ENCODE data around the gene PTPN22.

The PTPN22 gene

DNA sequence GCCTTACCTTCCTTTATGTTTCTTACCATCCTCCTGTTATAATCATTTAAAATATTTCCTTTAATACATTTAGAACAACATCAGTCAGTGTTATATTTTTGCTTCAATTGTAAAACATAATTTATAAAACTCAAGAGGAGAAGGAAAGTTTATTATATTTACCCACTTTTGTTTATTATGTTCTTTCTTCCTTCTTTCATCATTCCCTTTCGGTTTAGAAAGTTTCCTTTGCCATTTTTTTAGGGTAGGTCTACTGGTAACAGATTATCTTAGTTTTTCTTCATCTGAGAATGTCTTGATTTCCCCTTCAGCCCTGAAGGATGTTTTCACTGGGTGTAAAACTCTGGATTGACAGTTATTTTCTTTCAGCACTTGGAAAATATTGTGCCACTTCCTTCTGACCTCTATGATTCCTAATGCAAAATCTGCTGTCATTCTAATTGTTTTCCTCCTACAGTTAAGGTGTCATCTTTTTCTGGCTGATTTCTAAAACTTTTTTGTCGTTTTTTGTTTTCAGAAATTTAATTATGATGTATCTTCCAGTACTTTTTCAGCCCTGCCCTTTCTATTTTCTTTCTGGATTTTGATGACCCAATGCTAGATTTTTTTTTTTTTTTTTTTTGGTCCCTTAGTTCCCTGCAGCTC lies 25.0 kb downstream of the PTPN22 start:
- H3K9me3 ChIP-seq (ENCODE audit: control insufficient read depth, insufficient read depth, low read depth, low read length) = peaks cover 6% of the 10 kb centered on the region; the same call in 1 of the 2 replicates
- H3K4me3 ChIP-seq (ENCODE audit: low read depth, low read length) = no peak overlapping the region
- no peaks in the 10 kb centered on the region for H3K4me1 ChIP-seq (ENCODE audit: control insufficient read depth, insufficient read depth, low read length)
- H3K36me3 ChIP-seq (ENCODE audit: control insufficient read depth, insufficient read depth, low read length) = no peaks in the 10 kb centered on the region
- no peaks in the 10 kb centered on the region for H3K27me3 ChIP-seq (ENCODE audit: control insufficient read depth, insufficient read depth, low read length)
- H3K27ac ChIP-seq (ENCODE audit: low read depth, low read length) = no peak overlapping the region
- no peak overlapping the region for H3K9ac ChIP-seq (ENCODE audit: low read length)

DNA sequence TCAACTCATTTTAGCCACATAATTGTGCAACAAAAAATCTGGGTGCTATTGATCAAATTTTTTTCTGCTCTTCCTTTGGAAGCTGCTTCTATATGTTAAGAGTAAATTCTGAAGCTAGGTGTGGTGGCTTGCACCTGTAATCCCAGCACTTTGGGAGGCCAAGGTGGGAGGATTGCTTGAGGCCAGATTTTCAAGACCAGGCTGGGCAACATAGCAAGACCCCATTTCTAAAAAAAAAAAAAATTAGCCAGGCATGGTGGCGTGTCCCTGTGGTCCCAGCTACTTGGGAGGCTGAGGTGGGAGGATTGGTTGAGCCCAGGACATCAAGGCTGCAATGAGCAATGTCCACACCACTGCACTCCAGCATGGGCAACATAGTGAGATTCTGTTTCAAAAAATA lies 35.0 kb downstream of the PTPN22 start:
- no peaks in the 10 kb centered on the region for H3K9me3 ChIP-seq (ENCODE audit: control insufficient read depth, insufficient read depth, low read depth, low read length)
- H3K27me3 ChIP-seq (ENCODE audit: control insufficient read depth, insufficient read depth, low read length) = no peaks in the 10 kb centered on the region
- H3K4me3 ChIP-seq (ENCODE audit: low read depth, low read length) = no peak overlapping the region
- no peak overlapping the region for H3K27ac ChIP-seq (ENCODE audit: low read depth, low read length)
- no peak overlapping the region for H3K9ac ChIP-seq (ENCODE audit: low read length)
- no peaks in the 10 kb centered on the region for H3K36me3 ChIP-seq (ENCODE audit: control insufficient read depth, insufficient read depth, low read length)
- H3K4me1 ChIP-seq (ENCODE audit: control insufficient read depth, insufficient read depth, low read length) = no peaks in the 10 kb centered on the region

GRCh38 chr1:113835686-113836290 lies 35.7 kb downstream of the PTPN22 start:
- Histone ChIP-seq H3K9ac (ENCODE audit: low read length) (no peak overlapping the region), H3K4me3 (ENCODE audit: low read depth, low read length) (no peak overlapping the region), H3K9me3 (ENCODE audit: control insufficient read depth, insufficient read depth, low read depth, low read length) (no peaks in the 10 kb centered on the region), H3K4me1 (ENCODE audit: control insufficient read depth, insufficient read depth, low read length) (no peaks in the 10 kb centered on the region), H3K36me3 (ENCODE audit: control insufficient read depth, insufficient read depth, low read length) (no peaks in the 10 kb centered on the region), H3K27me3 (ENCODE audit: control insufficient read depth, insufficient read depth, low read length) (no peaks in the 10 kb centered on the region), H3K27ac (ENCODE audit: low read depth, low read length) (no peak overlapping the region)

DNA sequence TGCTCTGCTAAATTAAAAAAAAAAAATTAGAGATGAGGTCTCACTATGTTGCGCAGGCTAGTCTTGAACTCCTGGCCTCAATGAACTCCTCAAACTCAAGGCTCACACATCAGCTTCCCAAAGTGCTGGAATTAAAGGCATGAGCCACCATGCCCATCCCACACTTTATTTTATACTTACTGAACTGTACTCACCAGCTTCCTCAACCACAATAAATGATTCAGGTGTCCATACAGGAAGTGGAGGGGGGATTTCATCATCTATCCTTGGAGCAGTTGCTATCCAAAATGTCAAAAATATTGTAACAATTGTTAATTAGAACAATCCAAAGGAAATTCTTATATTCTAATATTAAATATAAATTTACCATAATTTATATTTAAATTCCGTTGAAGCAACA lies 36.8 kb downstream of the PTPN22 start:
- H3K9me3 ChIP-seq (ENCODE audit: control insufficient read depth, insufficient read depth, low read depth, low read length) = no peaks in the 10 kb centered on the region
- H3K27me3 ChIP-seq (ENCODE audit: control insufficient read depth, insufficient read depth, low read length) = no peaks in the 10 kb centered on the region
- H3K9ac ChIP-seq (ENCODE audit: low read length) = no peak overlapping the region
- H3K4me3 ChIP-seq (ENCODE audit: low read depth, low read length) = no peak overlapping the region
- H3K4me1 ChIP-seq (ENCODE audit: control insufficient read depth, insufficient read depth, low read length) = no peaks in the 10 kb centered on the region
- no peaks in the 10 kb centered on the region for H3K36me3 ChIP-seq (ENCODE audit: control insufficient read depth, insufficient read depth, low read length)
- H3K27ac ChIP-seq (ENCODE audit: low read depth, low read length) = no peak overlapping the region

- Histone ChIP-seq H3K9me3 (ENCODE audit: control insufficient read depth, insufficient read depth, low read depth, low read length) (no peaks in the 10 kb centered on the region), H3K27ac (ENCODE audit: low read depth, low read length) (no peak overlapping the region), H3K36me3 (ENCODE audit: control insufficient read depth, insufficient read depth, low read length) (no peaks in the 10 kb centered on the region), H3K4me3 (ENCODE audit: low read depth, low read length) (no peak overlapping the region), H3K27me3 (ENCODE audit: control insufficient read depth, insufficient read depth, low read length) (no peaks in the 10 kb centered on the region), H3K4me1 (ENCODE audit: control insufficient read depth, insufficient read depth, low read length) (no peaks in the 10 kb centered on the region), H3K9ac (ENCODE audit: low read length) (no peak overlapping the region)
Measured at GRCh38 chr1:113830039-113830438, 41.5 kb downstream of the PTPN22 start.

GRCh38 chr1:113821916-113822315 lies 49.6 kb downstream of the PTPN22 start:
- H3K9me3 ChIP-seq (ENCODE audit: control insufficient read depth, insufficient read depth, low read depth, low read length) = no peaks in the 10 kb centered on the region
- no peaks in the 10 kb centered on the region for H3K27me3 ChIP-seq (ENCODE audit: control insufficient read depth, insufficient read depth, low read length)
- no peak overlapping the region for H3K4me3 ChIP-seq (ENCODE audit: low read depth, low read length)
- no peak overlapping the region for H3K9ac ChIP-seq (ENCODE audit: low read length)
- H3K36me3 ChIP-seq (ENCODE audit: control insufficient read depth, insufficient read depth, low read length) = no peaks in the 10 kb centered on the region
- H3K27ac ChIP-seq (ENCODE audit: low read depth, low read length) = no peak overlapping the region
- no peaks in the 10 kb centered on the region for H3K4me1 ChIP-seq (ENCODE audit: control insufficient read depth, insufficient read depth, low read length)

DNA sequence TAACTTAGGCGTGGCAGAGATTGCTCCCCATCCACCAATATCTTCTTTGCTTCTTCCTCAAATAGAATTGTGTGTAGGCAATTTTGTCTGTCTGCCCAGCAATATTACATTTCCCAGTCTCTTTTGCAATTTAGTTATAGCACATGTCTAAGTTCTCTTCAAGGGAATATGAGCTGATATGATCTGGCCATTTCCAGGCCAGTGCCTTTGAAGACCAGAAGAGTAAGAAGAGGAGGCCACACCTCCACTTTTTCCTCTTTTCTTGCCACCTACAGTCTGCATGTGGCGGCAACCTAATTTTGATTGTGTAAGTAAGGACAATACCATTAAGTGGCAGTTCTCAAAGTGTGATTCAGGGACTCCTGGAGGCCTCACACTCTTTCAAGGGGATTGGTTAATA lies 52.9 kb downstream of the PTPN22 start:
- Histone ChIP-seq H3K27me3 (ENCODE audit: control insufficient read depth, insufficient read depth, low read length) (no peaks in the 10 kb centered on the region), H3K27ac (ENCODE audit: low read depth, low read length) (no peak overlapping the region), H3K4me1 (ENCODE audit: control insufficient read depth, insufficient read depth, low read length) (no peaks in the 10 kb centered on the region), H3K9me3 (ENCODE audit: control insufficient read depth, insufficient read depth, low read depth, low read length) (no peaks in the 10 kb centered on the region), H3K36me3 (ENCODE audit: control insufficient read depth, insufficient read depth, low read length) (no peaks in the 10 kb centered on the region), H3K9ac (ENCODE audit: low read length) (no peak overlapping the region), H3K4me3 (ENCODE audit: low read depth, low read length) (no peak overlapping the region)

- Histone ChIP-seq H3K27me3 (ENCODE audit: control insufficient read depth, insufficient read depth, low read length) (no peaks in the 10 kb centered on the region), H3K36me3 (ENCODE audit: control insufficient read depth, insufficient read depth, low read length) (0 out of 2 replicates have a peak, but pooled peaks cover 4% of the 10 kb centered on the region), H3K9me3 (ENCODE audit: control insufficient read depth, insufficient read depth, low read depth, low read length) (no peaks in the 10 kb centered on the region), H3K4me3 (ENCODE audit: low read depth, low read length) (peak overlapping the region; percentile 66; the same call in 1 of the 2 replicates), H3K4me1 (ENCODE audit: control insufficient read depth, insufficient read depth, low read length) (peaks cover 14% of the 10 kb centered on the region), H3K9ac (ENCODE audit: low read length) (no peak overlapping the region), H3K27ac (ENCODE audit: low read depth, low read length) (no peak overlapping the region)
Measured at GRCh38 chr1:113813218-113813617, 58.3 kb downstream of the PTPN22 start.

GRCh38 chr1:113812661-113813135 lies 58.8 kb downstream of the PTPN22 start:
- H3K9me3 ChIP-seq (ENCODE audit: control insufficient read depth, insufficient read depth, low read depth, low read length) = no peaks in the 10 kb centered on the region
- H3K9ac ChIP-seq (ENCODE audit: low read length) = peak overlapping the region; percentile 69
- H3K27me3 ChIP-seq (ENCODE audit: control insufficient read depth, insufficient read depth, low read length) = no peaks in the 10 kb centered on the region
- 0 out of 2 replicates have a peak, but pooled peaks cover 4% of the 10 kb centered on the region for H3K36me3 ChIP-seq (ENCODE audit: control insufficient read depth, insufficient read depth, low read length)
- H3K4me1 ChIP-seq (ENCODE audit: control insufficient read depth, insufficient read depth, low read length) = peaks cover 14% of the 10 kb centered on the region
- H3K4me3 ChIP-seq (ENCODE audit: low read depth, low read length) = peak overlapping the region; percentile 66
- peak overlapping the region; percentile 61 for H3K27ac ChIP-seq (ENCODE audit: low read depth, low read length)

- no peaks in the 10 kb centered on the region for H3K27me3 ChIP-seq (ENCODE audit: control insufficient read depth, insufficient read depth, low read length)
Measured at GRCh38 chr1:113811888-113812660, 59.4 kb downstream of the PTPN22 start, which contains the start of gene RSBN1. Gene RSBN1 (minus strand): TSS chr1:113812476. CDS start chr1:113812412, 64 bp downstream.

More at GRCh38 chr1:113811888-113812660, 59.4 kb downstream of the PTPN22 start, which contains the start of gene RSBN1:
- H3K9me3 ChIP-seq (ENCODE audit: control insufficient read depth, insufficient read depth, low read depth, low read length) = no peaks in the 10 kb centered on the region
- H3K9ac ChIP-seq (ENCODE audit: low read length) = peak within 1 kb of the TSS; percentile 88
- 0 out of 2 replicates have a peak, but pooled peaks cover 4% of the 10 kb centered on the region for H3K36me3 ChIP-seq (ENCODE audit: control insufficient read depth, insufficient read depth, low read length)
- H3K4me1 ChIP-seq (ENCODE audit: control insufficient read depth, insufficient read depth, low read length) = peaks cover 14% of the 10 kb centered on the region
- H3K27ac ChIP-seq (ENCODE audit: low read depth, low read length) = peak within 1 kb of the TSS; percentile 73
- H3K4me3 ChIP-seq (ENCODE audit: low read depth, low read length) = peak within 1 kb of the TSS; percentile 94
